Dedifferentiated amniotic fluid mesenchymal stem cell (primary cell): ENCODE results near the gene FAF2.
"Not testable (repeated sequence)": the region's sequence is repeated elsewhere in the genome, so short reads cannot be mapped to it uniquely, and the experiment has no call there.

ENCODE experiments used
- DNase-seq: peaks from one replicate; pipeline ENCODE4 v3.0.0-alpha.2; 2016; ENCODE audit errors: extremely low spot score

The FAF2 gene

DNA sequence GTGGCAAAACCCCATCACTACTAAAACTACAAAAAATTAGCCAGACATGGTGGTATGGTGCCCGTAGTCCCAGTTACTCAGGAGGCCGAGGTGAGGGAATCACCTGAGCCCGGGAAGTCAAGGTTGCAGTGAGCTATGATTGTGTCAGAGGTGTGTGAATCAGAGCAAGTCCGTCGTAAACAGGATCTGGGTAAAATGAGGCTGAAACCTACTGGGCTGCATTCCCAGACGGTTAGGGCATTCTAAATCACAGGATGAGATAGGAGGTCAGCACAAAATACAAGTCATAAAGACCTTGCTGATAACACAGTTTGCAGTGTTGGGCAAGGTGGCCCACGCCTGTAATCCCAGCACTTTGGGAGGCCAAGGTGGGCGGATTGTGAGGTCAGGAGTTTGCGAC, 29.9 kb upstream of the FAF2 start:
- no peak for DNase-seq

DNA sequence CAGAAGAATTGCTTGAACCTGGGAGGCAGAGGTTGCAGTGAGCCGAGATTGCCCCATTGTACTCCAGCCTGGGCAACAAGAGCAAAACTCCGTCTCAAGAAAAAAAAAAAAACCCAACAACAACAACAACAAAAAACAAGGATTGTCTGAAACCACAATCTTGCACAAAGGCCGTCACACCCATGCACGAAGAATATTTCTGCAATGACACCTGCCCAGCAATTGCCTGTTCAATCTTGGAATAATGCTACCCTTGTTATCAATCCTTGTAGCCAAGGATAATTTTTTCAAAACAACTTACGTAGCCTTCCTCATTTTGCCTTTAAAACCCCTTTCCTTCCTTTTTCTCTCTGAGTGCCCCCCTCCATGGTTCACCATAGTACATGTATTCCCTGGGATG, 28.1 kb upstream of the FAF2 start:
- no peak for DNase-seq

DNA sequence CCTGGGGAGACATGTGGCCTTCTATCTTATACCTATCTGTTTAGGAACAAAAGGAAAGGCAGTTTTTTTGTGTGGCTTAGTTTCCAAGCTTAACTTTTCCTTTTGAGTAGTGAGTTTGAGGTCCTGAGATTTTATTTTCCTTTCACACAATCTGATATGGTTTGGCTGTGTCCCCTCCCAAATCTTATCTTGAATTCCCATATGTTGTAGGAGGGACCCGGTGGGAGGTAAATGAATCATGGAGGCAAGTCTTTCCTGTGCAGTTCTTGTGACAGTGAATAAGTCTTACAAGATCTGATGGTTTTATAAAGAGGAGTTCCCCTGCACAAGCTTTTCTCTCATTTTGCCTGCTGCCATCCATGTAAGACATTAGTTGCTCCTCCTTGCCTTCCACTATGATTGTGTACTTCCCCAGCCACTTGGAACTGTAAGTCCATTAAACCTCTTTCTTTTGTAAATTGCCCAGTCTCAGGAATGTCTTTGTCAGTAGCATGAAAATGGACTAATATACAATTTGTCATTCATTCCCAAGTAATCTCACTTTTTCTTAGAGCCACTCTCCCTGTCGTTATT, 27.1 kb upstream of the FAF2 start:
- DNase-seq: no peak

DNA sequence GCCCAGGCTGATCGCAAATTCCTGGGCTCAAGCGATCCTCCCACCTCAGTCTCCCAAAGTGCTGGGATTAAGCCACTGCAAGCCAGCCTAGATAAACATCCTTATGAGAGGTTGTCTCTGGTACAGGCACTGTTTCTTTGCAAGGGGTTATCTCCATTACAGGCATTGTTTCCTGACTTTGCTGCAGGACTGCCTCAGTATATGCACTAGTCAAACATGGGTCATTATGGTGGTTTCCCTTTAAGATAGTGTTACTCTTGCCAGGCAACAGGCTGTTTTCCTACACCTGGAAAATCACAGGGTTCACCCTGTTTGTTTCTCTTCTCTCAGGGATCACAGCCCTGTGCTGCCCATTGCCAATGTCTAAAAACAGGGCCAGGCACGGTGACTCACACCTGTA, 24.0 kb upstream of the FAF2 start:
- no peak for DNase-seq

GRCh38 chr5:176425138-176425537, 23.0 kb upstream of the FAF2 start:
- DNase-seq: no peak

DNA sequence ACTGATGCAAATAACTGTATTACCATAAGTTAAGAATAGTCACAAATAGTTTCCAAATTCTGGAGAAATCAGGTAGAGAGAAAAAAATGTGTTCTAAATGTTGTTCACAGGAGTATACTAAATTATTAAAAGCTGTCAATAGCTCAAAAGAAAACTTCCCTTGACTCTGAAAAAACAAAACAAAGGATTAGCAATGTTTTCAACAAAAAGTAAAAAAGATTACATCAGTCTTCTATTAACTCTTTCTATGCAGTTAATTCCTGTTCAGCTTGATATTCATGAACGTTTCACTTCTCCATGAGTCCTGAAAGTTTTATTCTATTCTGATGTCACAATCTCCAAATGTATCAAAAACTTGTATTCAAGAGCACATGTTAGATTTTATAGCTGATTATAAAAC, 22.4 kb upstream of the FAF2 start:
- DNase-seq: no peak

DNA sequence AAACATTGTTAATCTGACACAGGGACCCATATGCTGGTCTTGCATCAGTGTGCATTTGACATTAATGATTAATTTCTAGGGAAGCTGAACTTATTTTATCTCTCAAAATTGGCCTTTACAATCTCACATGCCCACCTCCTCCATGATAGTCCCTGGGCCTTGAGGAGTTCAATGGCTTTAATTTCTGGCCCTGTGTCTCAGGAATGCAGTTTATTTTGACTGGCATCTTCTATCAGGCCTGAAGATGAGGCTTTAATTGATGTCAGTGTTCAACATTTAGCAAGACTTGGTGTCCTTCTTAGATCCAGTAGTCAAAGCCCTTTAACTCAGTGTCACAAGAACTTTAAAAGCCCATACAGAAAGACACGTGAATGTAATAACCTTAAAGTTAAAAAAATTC, 21.3 kb upstream of the FAF2 start:
- DNase-seq: no peak

DNA sequence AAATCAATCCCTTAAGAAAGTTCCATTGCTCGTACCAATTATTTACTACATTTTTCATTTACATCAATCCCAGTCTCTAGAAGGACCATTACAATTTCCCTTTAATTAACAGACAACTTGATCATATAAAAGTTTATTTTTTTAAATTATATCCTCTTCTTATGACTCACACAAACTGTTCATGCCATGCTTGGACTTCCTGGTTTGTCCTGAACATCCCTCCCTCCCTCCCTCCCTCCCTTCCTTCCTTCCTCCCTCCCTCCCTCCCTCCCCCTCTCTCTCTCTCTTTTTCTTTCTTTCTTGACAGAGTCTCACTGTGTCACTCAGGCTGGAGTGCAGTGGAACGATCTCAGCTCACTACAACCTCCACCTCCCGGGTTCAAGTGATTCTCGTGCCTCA, 20.2 kb upstream of the FAF2 start:
- no peak for DNase-seq

- no peak for DNase-seq
Observed at GRCh38 chr5:176429972-176430371, 18.2 kb upstream of the FAF2 start.

- no peak for DNase-seq
Observed at GRCh38 chr5:176432707-176433106, 15.5 kb upstream of the FAF2 start.

GRCh38 chr5:176436656-176437055, 11.5 kb upstream of the FAF2 start:
- no peak for DNase-seq

DNA sequence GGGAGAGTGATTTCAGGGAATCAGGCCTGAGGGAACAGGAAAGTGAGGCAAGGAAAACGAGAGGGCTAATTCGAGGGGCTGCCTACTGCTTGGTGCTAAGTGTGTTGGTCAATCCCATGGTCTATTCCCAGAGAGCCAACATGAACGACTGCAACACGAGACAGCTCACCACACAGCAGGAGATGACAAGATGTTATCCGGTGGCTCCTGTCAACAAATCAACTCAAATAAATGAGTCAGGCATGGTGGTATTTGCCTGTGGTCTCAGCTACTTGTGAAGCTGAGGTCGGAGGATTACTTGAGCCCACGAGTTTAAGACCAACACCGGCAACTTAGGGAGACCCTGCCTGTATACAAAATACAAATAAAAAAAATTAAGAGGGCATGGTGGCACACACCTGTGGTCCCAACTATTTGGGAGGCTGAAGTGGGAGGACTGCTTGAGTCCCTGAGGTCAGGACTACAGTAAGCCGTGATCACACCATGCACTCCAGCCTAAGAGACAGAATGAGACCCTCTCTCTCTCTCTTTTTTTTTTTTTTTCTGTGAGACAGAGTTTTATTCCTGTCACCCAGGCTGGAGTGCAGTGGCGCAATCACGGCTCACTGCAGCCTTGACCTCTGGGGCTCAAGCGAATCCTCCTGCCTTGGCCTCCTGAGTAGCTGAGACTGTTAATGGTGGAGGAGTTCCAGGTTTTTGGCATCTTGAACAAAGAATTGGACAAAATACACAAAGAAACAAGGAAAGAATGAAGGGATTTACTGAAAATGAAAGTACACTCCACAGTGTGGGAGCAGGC, 9.0 kb upstream of the FAF2 start:
- DNase-seq: no peak

GRCh38 chr5:176440927-176441706, 7.1 kb upstream of the FAF2 start:
- DNase-seq: no peak

DNA sequence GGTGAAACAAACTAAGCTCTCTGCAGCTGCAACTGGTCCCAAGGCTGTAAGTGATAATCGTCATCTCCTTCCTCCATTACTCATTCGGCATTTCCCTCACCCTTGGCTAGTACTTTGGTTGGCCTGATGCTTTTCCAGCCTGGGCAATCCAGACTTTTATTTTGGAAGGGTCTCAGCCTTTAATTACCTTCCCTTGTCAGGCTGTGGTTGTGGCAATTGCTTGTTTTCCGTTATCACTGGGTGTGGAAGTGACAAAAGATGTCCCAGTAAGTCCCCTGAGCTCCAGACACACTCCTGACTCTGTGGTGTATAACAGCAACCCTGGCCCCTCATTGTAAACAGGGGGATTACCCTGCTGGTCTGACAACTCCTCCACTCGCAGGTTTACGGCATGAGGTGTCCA, 6.3 kb upstream of the FAF2 start:
- no peak for DNase-seq

DNA sequence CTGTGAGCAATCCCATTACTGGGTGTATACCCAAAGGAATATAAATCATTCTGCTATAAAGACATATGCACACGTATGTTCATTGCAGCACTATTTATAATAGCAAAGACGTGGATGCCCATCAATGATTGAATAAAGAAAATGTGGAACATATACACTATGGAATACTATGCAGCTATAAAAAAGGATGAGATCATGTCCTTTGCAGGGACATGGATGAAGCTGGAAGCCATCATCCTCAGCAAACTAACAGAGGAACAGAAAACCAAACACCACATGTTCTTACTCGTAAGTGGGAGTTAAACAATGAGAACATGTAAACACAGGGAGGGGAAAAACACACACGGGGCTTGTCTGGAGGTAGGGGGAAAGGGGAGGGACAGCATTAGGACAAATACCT, 5.3 kb upstream of the FAF2 start:
- DNase-seq: not testable (repeated sequence)

GRCh38 chr5:176444742-176445141, 3.4 kb upstream of the FAF2 start:
- no peak for DNase-seq

DNA sequence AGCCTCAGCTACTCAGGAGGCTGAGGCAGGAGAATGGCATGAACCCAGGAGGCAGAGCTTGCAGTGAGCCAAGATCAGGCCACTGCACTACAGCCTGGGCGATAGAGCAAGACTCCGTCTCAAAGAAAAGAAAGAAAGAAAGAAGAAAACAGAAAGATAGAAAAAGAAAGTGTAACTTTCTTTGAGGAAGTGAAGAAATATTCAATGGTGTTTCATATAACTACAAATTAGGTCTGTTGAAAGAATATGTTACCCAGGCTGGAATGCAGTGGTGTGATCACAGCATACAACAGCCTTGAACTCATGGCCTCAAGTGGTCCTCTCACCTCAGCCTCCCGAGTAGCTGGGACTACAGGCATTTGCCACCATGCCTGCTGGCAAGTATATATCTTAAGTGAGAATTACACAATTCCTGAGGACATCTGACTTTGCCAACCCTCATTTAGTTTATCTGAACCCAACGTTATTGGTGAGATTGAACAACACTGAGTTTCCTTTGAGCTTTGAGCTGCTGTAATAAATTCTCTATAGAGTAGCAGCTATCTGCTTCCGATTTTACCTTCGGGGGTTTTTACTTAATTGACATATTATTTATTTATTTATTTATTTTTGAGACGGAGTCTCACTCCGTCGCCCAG, 2.0 kb upstream of the FAF2 start:
- DNase-seq: no peak

GRCh38 chr5:176446884-176447590, 1.1 kb upstream of the FAF2 start:
- no peak for DNase-seq

GRCh38 chr5:176447591-176447977, 601 bp upstream of the FAF2 start:
- no peak for DNase-seq

GRCh38 chr5:176450077-176450476, 1.9 kb downstream of the FAF2 start:
- no peak for DNase-seq

DNA sequence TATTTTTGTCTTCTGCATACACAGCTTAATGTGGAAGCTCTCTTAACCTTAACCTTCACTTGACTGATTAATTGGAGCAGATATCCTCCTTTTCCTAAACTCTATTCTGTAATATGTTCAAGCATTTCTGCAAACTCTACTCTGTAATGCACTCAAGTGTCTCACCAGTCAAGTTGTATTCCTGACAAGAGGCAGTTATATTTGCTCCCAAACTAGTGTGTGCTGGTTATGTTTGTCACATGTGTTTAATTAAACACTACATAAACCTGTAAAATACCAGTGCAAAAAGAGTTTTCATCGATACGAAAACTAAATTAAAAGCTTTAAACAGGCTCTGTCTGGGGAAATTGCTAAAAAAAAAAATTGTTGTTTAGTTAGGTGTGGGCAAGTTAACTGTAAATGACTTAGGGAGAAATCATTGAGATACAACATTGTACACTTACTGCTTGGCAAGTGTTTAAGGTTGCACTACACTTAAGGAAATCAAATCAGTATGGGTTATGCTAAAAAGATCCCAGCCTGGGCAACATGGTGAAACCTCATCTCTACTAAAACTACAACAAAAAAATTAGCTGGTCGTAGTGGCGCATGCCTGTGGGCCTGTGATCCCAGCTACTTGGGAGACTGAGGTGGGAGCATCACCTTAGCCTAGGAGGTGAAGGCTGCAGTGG, 6.7 kb downstream of the FAF2 start:
- no peak for DNase-seq
